HG03280 (cell line): ENCODE measurements around the gene CCDC71.

Experiments used
- ATAC-seq: cut with Tn5 transposase; IDR thresholded peaks from one replicate; pipeline ENCODE4 v1.9.1; 2021; ENCODE audit warnings: mild to moderate bottlenecking, moderate library complexity; ENCODE audit not compliant: unreplicated experiment

The CCDC71 gene

GRCh38 chr3:49171119-49171774 is 5.1 kb upstream of the CCDC71 start, which contains the start of gene KLHDC8B:
Gene KLHDC8B, plus strand, starts transcription at chr3:49171598. Its CDS starts 1,172 bp downstream, at chr3:49172770.
- peak; percentile 64 for ATAC-seq

- ATAC-seq, result no peak
These were observed 4.6 kb upstream of the CCDC71 start for GRCh38 chr3:49170744-49171118.

GRCh38 chr3:49166752-49167556 is 823 bp upstream of the CCDC71 start:
- ATAC-seq, result no peak

GRCh38 chr3:49164983-49165720 is 979 bp downstream of the CCDC71 start:
- ATAC-seq, result no peak

- ATAC-seq, result no peak
These were observed 2.5 kb downstream of the CCDC71 start for GRCh38 chr3:49163609-49164008.

- no peak for ATAC-seq
These were observed 3.2 kb downstream of the CCDC71 start for GRCh38 chr3:49162751-49163419.

GRCh38 chr3:49161808-49162530 is 4.2 kb downstream of the CCDC71 start:
- ATAC-seq, result no peak

GRCh38 chr3:49161197-49161596 is 4.9 kb downstream of the CCDC71 start:
- no peak for ATAC-seq

GRCh38 chr3:49158792-49159191 is 7.3 kb downstream of the CCDC71 start:
- no peak for ATAC-seq

- no peak for ATAC-seq
These were observed 7.9 kb downstream of the CCDC71 start for GRCh38 chr3:49158103-49158709.

- ATAC-seq, result no peak
These were observed 8.8 kb downstream of the CCDC71 start for GRCh38 chr3:49157289-49157688.

- no peak for ATAC-seq
These were observed 12.7 kb downstream of the CCDC71 start for GRCh38 chr3:49153349-49153912.

- no peak for ATAC-seq
These were observed 14.5 kb downstream of the CCDC71 start for GRCh38 chr3:49151610-49152009.

- ATAC-seq, result no peak
These were observed 18.0 kb downstream of the CCDC71 start for GRCh38 chr3:49148159-49148558.

- no peak for ATAC-seq
These were observed 26.1 kb downstream of the CCDC71 start for GRCh38 chr3:49140080-49140479.

- no peak for ATAC-seq
These were observed 30.6 kb downstream of the CCDC71 start for GRCh38 chr3:49135499-49135898.

GRCh38 chr3:49134471-49135265 is 31.5 kb downstream of the CCDC71 start:
- no peak for ATAC-seq

- ATAC-seq, result no peak
These were observed 32.7 kb downstream of the CCDC71 start for GRCh38 chr3:49133226-49133951.
